DMS153 treated with DMSO at 0.1 percent for 48 hours (cell line): ENCODE results near the gene REC8.

ENCODE experiments used
- DNase-seq: peaks from one replicate; lab custom pipeline; 2025; ENCODE audit not compliant: unreplicated experiment; lab: John Stamatoyannopoulos, UW

REC8 gene

GRCh38 chr14:24159777-24160498 lies 11.9 kb upstream of the REC8 start:
- no peak for DNase-seq

- no peak for DNase-seq
Observed at GRCh38 chr14:24160499-24160849, 11.4 kb upstream of the REC8 start.

- DNase-seq: peak; percentile 93
Observed at GRCh38 chr14:24160850-24161804, 10.8 kb upstream of the REC8 start, which contains the start of gene IRF9. Gene IRF9 (plus strand): TSS chr14:24161265. CDS start chr14:24162145, 880 bp downstream.

GRCh38 chr14:24162093-24162492 lies 9.8 kb upstream of the REC8 start:
- DNase-seq: no peak

DNA sequence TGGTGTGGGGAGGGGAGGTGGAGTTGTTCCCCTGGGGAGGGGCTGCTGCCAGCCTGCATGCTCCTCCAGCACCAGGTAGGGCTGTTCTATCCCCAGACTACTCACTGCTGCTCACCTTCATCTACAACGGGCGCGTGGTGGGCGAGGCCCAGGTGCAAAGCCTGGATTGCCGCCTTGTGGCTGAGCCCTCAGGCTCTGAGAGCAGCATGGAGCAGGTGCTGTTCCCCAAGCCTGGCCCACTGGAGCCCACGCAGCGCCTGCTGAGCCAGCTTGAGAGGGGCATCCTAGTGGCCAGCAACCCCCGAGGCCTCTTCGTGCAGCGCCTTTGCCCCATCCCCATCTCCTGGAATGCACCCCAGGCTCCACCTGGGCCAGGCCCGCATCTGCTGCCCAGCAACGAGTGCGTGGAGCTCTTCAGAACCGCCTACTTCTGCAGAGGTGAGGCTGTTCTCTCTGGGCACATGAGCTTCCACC lies 7.3 kb upstream of the REC8 start:
- no peak for DNase-seq

- no peak for DNase-seq
Observed at GRCh38 chr14:24165785-24166184, 6.1 kb upstream of the REC8 start.

DNA sequence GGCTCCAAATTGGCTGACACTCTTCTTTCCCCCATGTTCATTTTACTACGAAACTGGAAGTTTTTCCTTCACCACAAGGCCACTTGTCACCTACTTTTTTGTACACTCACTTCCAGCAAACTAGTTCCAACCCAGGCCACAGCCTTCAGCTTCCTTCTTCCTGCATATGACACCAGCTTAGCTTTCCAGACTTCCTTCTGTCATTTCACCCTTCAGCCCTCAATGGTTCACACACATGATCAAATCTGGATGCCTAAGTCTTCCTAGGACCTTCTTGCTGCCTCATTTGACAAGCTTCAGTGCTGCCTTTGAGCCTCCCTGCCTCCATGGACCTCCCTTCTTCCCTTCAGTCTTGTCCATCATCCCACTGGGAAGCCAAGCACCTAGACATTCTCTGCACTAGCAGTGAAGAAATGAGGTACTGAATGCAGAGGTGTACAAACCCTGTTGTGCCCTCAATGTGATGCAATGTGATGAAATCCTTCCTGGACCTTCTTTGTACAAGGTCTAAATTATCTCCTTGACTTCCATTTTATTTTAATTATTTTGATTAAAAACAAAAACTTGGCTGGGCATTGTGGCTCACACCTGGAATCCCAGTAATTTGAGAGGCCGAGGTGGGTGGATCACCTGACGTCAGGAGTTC lies 4.3 kb upstream of the REC8 start:
- no peak for DNase-seq

- no peak for DNase-seq
Observed at GRCh38 chr14:24172261-24172860, 481 bp downstream of the REC8 start.

DNA sequence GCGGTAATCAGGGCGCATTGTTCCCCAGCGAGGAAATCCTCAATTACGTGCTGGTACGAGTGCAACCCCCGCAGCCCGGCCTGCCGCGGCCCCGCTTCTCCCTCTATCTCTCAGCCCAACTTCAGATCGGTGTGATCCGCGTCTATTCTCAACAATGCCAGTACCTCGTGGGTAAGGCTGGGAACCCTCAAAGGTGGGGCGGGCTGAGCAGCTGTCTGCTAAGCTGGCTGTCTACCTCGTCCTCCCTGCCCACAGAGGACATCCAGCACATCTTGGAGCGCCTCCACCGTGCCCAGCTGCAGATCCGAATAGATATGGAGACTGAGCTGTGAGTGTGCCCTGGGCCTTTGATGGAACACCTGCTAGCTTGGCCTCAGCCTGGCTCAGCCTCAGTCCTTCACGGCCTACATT lies 996 bp downstream of the REC8 start:
- DNase-seq: no peak

- no peak for DNase-seq
Observed at GRCh38 chr14:24176599-24176998, 4.7 kb downstream of the REC8 start.

- DNase-seq: no peak
Observed at GRCh38 chr14:24177041-24177825, 5.4 kb downstream of the REC8 start.

DNA sequence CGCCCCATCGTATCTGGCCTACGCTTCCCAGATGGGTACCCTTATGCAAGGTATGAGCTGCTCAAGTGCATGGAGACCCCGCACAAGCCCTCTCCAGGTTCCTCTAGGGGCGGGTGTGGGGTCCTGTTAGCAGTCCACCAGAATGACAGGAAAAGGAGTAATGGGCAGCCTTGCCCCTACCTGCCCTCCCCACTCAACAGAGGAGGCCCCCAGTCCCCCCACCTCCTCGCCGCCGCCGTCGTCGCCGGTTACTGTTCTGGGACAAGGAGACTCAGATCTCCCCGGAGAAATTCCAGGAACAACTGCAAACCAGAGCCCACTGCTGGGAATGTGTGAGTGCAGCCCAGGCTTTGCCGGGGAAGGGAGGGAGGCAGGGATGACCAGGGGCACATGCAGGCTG lies 6.0 kb downstream of the REC8 start:
- DNase-seq: no peak

DNA sequence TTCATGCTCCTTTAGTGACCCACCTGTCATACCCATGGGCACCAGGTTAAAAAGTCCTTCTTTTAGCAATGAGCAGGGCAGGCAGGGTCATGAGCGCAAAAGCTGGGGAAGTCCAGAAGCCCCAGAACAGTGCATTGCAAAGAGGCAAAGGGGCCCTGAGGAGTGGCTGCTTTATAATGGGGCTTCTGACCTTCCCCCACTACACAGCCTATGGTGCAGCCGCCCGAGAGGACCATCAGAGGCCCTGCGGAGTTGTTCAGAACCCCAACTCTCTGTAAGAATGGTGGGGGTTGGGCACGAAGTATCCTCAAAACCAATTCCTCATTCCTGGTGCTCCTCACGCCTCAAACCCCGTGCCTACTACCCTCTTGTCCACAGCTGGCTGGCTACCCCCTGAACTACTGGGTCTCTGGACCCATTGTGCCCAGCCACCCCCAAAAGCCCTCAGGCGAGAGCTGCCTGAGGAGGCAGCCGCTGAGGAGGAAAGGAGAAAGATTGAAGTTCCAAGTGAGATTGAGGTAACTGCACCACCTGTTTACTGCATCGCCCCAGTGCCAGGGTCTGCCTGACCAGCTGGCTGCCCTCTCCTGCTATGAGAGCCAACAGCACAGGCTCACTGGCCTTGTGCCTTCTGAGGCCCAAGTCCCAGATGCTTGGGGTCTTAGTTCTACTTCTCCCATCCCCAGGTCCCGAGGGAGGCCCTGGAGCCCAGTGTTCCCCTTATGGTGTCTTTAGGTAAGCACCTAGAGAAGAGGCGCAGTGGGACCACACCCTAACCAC lies 6.7 kb downstream of the REC8 start:
- no peak for DNase-seq

DNA sequence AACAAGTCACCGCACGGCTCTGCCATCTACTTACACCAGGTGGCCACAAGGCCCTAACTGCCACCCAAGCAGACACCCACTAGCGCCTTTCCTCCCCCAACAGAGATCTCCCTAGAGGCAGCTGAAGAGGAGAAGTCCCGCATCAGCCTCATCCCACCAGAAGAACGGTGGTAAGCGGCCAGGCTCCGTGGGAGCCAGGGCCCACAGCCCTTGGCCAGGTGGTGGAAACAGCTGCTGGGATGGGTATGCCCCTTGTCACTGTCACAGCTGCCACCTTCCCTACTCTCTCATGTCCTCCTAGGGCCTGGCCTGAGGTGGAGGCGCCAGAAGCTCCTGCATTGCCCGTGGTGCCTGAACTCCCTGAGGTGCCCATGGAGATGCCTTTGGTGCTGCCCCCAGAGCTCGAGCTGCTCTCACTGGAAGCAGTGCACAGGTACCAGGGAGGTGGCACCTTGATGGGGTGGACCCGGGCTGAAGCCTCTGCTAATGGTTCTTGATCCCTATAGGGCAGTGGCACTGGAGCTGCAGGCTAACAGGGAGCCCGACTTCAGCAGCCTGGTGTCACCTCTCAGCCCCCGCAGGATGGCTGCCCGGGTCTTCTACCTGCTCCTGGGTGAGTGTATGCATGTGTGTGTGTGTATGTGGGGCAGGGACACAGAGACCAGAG lies 7.5 kb downstream of the REC8 start:
- DNase-seq: no peak

DNA sequence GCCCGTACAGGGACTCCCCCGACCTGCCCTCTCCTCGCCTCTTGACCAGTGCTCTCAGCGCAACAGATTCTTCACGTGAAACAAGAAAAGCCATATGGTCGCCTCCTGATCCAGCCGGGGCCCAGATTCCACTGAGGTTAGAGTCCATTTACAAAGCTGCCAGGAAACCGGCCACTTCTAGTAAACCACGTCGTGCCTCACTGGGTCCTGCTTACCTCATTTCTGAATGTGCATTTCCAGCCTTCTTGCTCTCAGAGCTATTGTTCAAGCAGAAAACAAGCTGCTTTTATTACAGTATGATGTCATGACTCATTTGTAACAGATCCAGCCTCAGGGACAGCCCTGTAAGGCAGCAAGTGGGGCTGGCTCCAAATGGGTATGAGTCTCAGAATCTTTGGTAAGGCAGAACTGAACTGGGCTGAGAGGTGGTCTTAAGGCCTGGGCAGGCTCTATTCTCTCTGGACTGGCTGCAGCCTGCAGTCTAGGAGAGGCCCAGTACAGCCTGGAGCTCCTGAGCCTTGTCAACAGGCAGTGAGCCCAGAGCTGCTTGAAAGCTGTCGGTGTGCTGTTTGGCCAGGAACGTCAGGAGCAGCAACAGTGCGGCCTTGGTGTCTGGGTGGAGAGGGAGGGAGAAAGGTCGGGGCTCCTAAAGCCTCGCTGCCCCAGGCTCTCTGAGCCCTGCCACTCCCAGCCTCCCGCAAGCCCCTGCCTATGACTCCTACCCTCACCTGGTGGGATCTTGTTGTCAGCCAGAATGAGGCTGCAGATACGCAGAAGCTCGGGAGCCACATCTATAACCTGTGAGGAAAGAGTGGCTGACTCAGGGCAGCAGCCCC lies 8.3 kb downstream of the REC8 start:
- DNase-seq: no peak

GRCh38 chr14:24181371-24182077 lies 9.6 kb downstream of the REC8 start:
- no peak for DNase-seq

DNA sequence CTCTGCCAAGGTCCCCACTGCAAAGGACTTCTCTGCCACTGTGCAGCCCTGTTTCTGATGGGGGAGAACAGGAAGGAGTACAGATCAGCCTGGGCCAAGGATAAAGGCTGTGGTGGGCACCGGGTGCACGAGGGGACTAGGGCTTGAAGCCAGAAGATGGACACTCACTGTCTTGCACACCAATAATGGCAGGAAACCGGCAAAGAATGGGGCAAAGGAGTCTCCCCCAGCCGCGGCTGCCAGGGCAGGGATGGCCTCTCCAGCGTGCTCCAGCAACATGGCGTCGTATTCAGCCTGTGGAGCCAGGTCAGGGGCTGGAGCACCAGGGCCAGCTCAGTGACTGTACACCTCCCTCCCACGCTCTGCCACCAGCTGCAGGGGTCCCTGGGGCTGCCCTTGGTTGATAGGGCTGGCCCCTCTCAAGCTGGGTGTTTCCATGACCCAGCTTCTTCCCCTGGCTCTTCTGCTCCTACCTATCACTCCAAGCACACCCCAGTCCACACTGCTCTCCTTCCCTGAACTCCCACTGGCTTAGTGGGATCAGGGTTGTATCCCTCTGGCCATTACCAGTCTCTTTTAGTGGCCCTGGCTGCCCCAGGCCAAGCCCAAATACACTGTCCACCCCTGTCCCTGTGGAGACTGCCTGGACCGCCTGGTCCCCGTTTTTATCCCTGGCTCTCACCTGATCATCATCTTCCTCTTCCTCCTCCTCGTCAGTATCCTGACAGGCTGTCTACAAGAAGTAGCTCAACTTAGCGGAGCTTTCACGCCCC lies 10.4 kb downstream of the REC8 start:
- no peak for DNase-seq
